A673 (cell line): Measurements from ENCODE around the gene ERI2.

Experiments used
- EZH2 ChIP-seq: fragments of 200-600 bp; sonication (generic); IDR thresholded peaks from 2 replicates; pipeline ENCODE4 v1.6.1; 2017; ENCODE audit warnings: borderline replicate concordance, low read depth, mild to moderate bottlenecking, mixed read lengths, antibody characterized with exemption, low read length; ENCODE audit not compliant: poor library complexity, severe bottlenecking
- TF ChIP-seq, protein P1 (sequence below): fragments of 300-800, 200-600 bp; sonication (generic); conservative IDR thresholded peaks from 2 replicates; pipeline ENCODE4 v1.5.1; 2017; ENCODE audit warnings: low read depth, mild to moderate bottlenecking, antibody characterized with exemption, low read length, moderate library complexity, mixed read lengths

DNA sequence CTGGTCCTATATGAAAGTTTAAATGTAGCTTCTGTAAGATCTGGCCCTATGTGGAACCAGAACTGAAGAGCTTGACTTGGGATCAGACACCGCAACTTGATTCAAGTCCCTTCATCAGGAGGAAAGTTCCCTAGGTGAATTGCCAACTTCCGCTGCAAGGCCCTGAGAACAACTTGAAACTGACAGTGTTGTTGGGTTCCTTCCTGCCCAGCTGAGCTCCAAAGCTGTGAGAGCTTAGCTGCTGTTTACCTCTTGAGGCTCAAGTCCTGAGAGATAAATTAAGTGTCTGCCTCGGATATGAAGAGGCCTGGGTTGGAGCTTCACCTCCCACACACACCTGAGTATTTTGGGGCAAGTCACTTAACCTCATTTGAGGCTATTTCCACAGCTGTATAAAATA, 44.7 kb upstream of the ERI2 start:
- TF ChIP-seq, protein P1, sequence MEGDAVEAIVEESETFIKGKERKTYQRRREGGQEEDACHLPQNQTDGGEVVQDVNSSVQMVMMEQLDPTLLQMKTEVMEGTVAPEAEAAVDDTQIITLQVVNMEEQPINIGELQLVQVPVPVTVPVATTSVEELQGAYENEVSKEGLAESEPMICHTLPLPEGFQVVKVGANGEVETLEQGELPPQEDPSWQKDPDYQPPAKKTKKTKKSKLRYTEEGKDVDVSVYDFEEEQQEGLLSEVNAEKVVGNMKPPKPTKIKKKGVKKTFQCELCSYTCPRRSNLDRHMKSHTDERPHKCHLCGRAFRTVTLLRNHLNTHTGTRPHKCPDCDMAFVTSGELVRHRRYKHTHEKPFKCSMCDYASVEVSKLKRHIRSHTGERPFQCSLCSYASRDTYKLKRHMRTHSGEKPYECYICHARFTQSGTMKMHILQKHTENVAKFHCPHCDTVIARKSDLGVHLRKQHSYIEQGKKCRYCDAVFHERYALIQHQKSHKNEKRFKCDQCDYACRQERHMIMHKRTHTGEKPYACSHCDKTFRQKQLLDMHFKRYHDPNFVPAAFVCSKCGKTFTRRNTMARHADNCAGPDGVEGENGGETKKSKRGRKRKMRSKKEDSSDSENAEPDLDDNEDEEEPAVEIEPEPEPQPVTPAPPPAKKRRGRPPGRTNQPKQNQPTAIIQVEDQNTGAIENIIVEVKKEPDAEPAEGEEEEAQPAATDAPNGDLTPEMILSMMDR, result no peak
- TF ChIP-seq EZH2, result no peak
